GM04503 (cell line): ENCODE data around the gene DOHH.

Source experiments
- DNase-seq: peaks from one replicate; pipeline ENCODE4 v3.0.0-alpha.2; 2012; ENCODE audit warnings: low read depth

Gene DOHH

GRCh38 chr19:3501780-3502179 is 1.3 kb upstream of the DOHH start:
- DNase-seq = no peak

- no peak for DNase-seq
These were observed 591 bp downstream of the DOHH start for GRCh38 chr19:3499738-3500428.

- no peak for DNase-seq
These were observed 2.5 kb downstream of the DOHH start for GRCh38 chr19:3497757-3498520.

GRCh38 chr19:3496392-3497273 is 3.8 kb downstream of the DOHH start:
- no peak for DNase-seq

GRCh38 chr19:3494559-3494958 is 5.9 kb downstream of the DOHH start:
- no peak for DNase-seq

GRCh38 chr19:3494051-3494450 is 6.4 kb downstream of the DOHH start:
- no peak for DNase-seq

- DNase-seq = no peak
These were observed 6.8 kb downstream of the DOHH start for GRCh38 chr19:3493651-3494050.

- DNase-seq = no peak
These were observed 7.6 kb downstream of the DOHH start for GRCh38 chr19:3492919-3493318.

- no peak for DNase-seq
These were observed 8.2 kb downstream of the DOHH start for GRCh38 chr19:3492131-3492839.

- DNase-seq = no peak
These were observed 8.9 kb downstream of the DOHH start for GRCh38 chr19:3491396-3492119.

GRCh38 chr19:3483226-3483628 is 17.2 kb downstream of the DOHH start, which contains the start of gene SMIM44:
Gene SMIM44, minus strand, starts transcription at chr19:3483441. Its CDS starts 38 bp downstream, at chr19:3483403.
- no peak for DNase-seq

- DNase-seq = no peak
These were observed 17.8 kb downstream of the DOHH start for GRCh38 chr19:3482507-3483225.

- no peak for DNase-seq
These were observed 19.0 kb downstream of the DOHH start for GRCh38 chr19:3481241-3482090.

- DNase-seq = no peak
These were observed 19.9 kb downstream of the DOHH start, which contains the start of gene SMIM24 for GRCh38 chr19:3480383-3481091. Gene SMIM24, minus strand, starts transcription at chr19:3480525. Its CDS starts 62 bp downstream, at chr19:3480463.

GRCh38 chr19:3479834-3480215 is 20.6 kb downstream of the DOHH start:
- DNase-seq = no peak

GRCh38 chr19:3479177-3479833 is 21.2 kb downstream of the DOHH start:
- no peak for DNase-seq

- DNase-seq = no peak
These were observed 21.9 kb downstream of the DOHH start for GRCh38 chr19:3478409-3479176.
